ENCODE measurements around the gene COL4A5.
"Not testable (repeated sequence)": the region's sequence is repeated elsewhere in the genome, so short reads cannot be mapped to it uniquely, and the experiment has no call there.

COL4A5 gene

GRCh38 chrX:108439426-108439942 is at the start of gene COL4A5:
Gene COL4A5, plus strand, starts transcription at chrX:108439838. Its CDS starts 288 bp downstream, at chrX:108440126.
- DNase-seq (ENCODE audit: low spot score) = peak; percentile 52

GRCh38 chrX:108390976-108391717 is 48.5 kb upstream of the COL4A5 start:
- DNase-seq (ENCODE audit: low spot score) = not testable (repeated sequence)

GRCh38 chrX:108396188-108396891 is 43.3 kb upstream of the COL4A5 start:
- DNase-seq (ENCODE audit: low spot score) = no peak

- DNase-seq (ENCODE audit: low spot score) = no peak
These were observed 42.7 kb upstream of the COL4A5 start for GRCh38 chrX:108396986-108397385.

GRCh38 chrX:108397627-108398391 is 41.8 kb upstream of the COL4A5 start:
- DNase-seq (ENCODE audit: low spot score) = no peak

- no peak for DNase-seq (ENCODE audit: low spot score)
These were observed 40.0 kb upstream of the COL4A5 start for GRCh38 chrX:108399418-108400165.

GRCh38 chrX:108412783-108413182 is 26.9 kb upstream of the COL4A5 start:
- no peak for DNase-seq (ENCODE audit: low spot score)

- DNase-seq (ENCODE audit: low spot score) = no peak
These were observed 24.5 kb upstream of the COL4A5 start for GRCh38 chrX:108415146-108415545.

- DNase-seq (ENCODE audit: low spot score) = no peak
These were observed 23.7 kb upstream of the COL4A5 start for GRCh38 chrX:108415891-108416290.

- no peak for DNase-seq (ENCODE audit: low spot score)
These were observed 22.4 kb upstream of the COL4A5 start for GRCh38 chrX:108417257-108417656.

- no peak for DNase-seq (ENCODE audit: low spot score)
These were observed 20.2 kb upstream of the COL4A5 start for GRCh38 chrX:108419401-108419800.

GRCh38 chrX:108420481-108420880 is 19.2 kb upstream of the COL4A5 start:
- DNase-seq (ENCODE audit: low spot score) = no peak

- no peak for DNase-seq (ENCODE audit: low spot score)
These were observed 13.4 kb upstream of the COL4A5 start for GRCh38 chrX:108426262-108426661.

- no peak for DNase-seq (ENCODE audit: low spot score)
These were observed 4.4 kb upstream of the COL4A5 start for GRCh38 chrX:108435261-108435660.

GRCh38 chrX:108437349-108438109 is 2.1 kb upstream of the COL4A5 start:
- no peak for DNase-seq (ENCODE audit: low spot score)

GRCh38 chrX:108438110-108438623 is 1.5 kb upstream of the COL4A5 start, which contains the start of gene COL4A6:
Gene COL4A6, minus strand, starts transcription at chrX:108438422. Its CDS starts 226 bp downstream, at chrX:108438196.
- DNase-seq (ENCODE audit: low spot score) = peak; percentile 23

- DNase-seq (ENCODE audit: low spot score) = no peak
These were observed 491 bp downstream of the COL4A5 start for GRCh38 chrX:108439961-108440696.

GRCh38 chrX:108442901-108443464 is 3.3 kb downstream of the COL4A5 start:
- DNase-seq (ENCODE audit: low spot score) = no peak

GRCh38 chrX:108447303-108447702 is 7.7 kb downstream of the COL4A5 start:
- no peak for DNase-seq (ENCODE audit: low spot score)

- DNase-seq (ENCODE audit: low spot score) = no peak
These were observed 14.2 kb downstream of the COL4A5 start for GRCh38 chrX:108453841-108454240.

Data from HuH-7 (cell line).